Testis (tissue), 3 donors: Measurements from ENCODE around the gene ACADVL. TPM values are rescaled to one million over a fixed set of nuclear protein-coding genes. Genes with fewer than 3 reads are reported as not detected.

ENCODE experiments used
- DNase-seq: peaks from one replicate; pipeline ENCODE4 v3.0.0-alpha.2; 2019
- H3K27ac ChIP-seq, 2 donors: fragments of 200-600 bp; sonication (generic); one replicate each; pipeline ENCODE4 v1.5.1; 2019
- H3K27me3 ChIP-seq: fragments of 200-600 bp; sonication (generic); one replicate; pipeline ENCODE4 v1.5.1; 2019
- H3K36me3 ChIP-seq: fragments of 200-600 bp; sonication (generic); one replicate; pipeline ENCODE4 v1.5.1; 2017; ENCODE audit warnings: low read depth; ENCODE audit errors: missing control alignments
- H3K4me1 ChIP-seq: fragments of 200-600 bp; sonication (generic); one replicate; pipeline ENCODE4 v1.5.1; 2019
- H3K4me3 ChIP-seq, 2 donors: fragments of 200-600 bp; sonication (generic); one replicate each; pipeline ENCODE4 v1.5.1; 2017 to 2019
- H3K9me3 ChIP-seq: fragments of 200-600 bp; sonication (generic); one replicate; pipeline ENCODE4 v1.5.1; 2017
- CTCF ChIP-seq, 3 experiments: fragments of 450-650 bp in 2 of 3; fragments of 200-600 bp in 1 of 3; sonication (generic) in 1 of 3; IDR thresholded peaks; one replicate each; pipeline ENCODE4 v1.5.1; 2016 to 2019; ENCODE audit warnings: antibody characterized with exemption in 3 of 3, mild to moderate bottlenecking in 2 of 3, moderate library complexity in 1 of 3
- POLR2A ChIP-seq: fragments of 450-650 bp; IDR thresholded peaks from one replicate; pipeline ENCODE4 v1.6.1; 2017; ENCODE audit warnings: antibody characterized with exemption, mild to moderate bottlenecking, moderate library complexity
- WGBS, 2 donors: methylation state at CpG; one replicate each; pipeline ENCODE4 v1.1.5; 2018; 5-methylcytosine and 5-hydroxymethylcytosine counted together
- intact Hi-C: fragments of 100-400 bp; cut with DNase I; formaldehyde crosslinking; loops from one replicate; pipeline ENCODE4 v1.15.1; 2023; ENCODE audit warnings: low total_unique reads
- polyA plus RNA-seq: library from polyadenylated mRNA; stranded (reverse); fragments of 350-450 nt; fragmentation: Illumina TruSeq; extraction: RNeasy Lipid Tissue Mini Kit (QIAGEN cat#74804); gene quantifications from one replicate; pipeline ENCODE4 v1.2.3, GENCODE V29; 2014; ENCODE audit warnings: low read depth, low replicate concordance; ENCODE audit not compliant: insufficient read depth
- total RNA-seq, 2 donors: library from RNA; depleted of rRNA; stranded (reverse); fragments of >200 nt; gene quantifications; one replicate each; pipeline ENCODE4 v1.2.3, GENCODE V29; 2016

ACADVL gene
- total and polyA plus RNA-seq, 3 donors from 2014 or later, result 298 to 458 (median 334) TPM

GRCh38 chr17:7219229-7219811, 418 bp upstream of the ACADVL start:
- Histone ChIP-seq H3K27me3 (no peaks in the 10 kb centered on the region), H3K36me3 (no peaks in the 10 kb centered on the region), H3K4me1 (peaks cover 30% of the 10 kb centered on the region), H3K4me3 (peak overlapping the region; percentile 66 to 86), H3K9me3 (no peaks in the 10 kb centered on the region), H3K27ac (peak overlapping the region; percentile 84 to 89)
- DNase-seq, result no peak
- intact Hi-C loops, result no loop called here
- WGBS, 2 donors, result 15 to 19% methylated on average over 10 to 12 of the region's 12 CpGs
- TF ChIP-seq CTCF (IDR thresholded peaks at IDR 0.05) (no peak), POLR2A (no peak)

- Histone ChIP-seq H3K27ac (peak overlapping the region; percentile 84 to 89), H3K36me3 (no peaks in the 10 kb centered on the region), H3K27me3 (no peaks in the 10 kb centered on the region), H3K4me1 (peaks cover 22% of the 10 kb centered on the region), H3K4me3 (peak overlapping the region; percentile 66 to 86), H3K9me3 (no peaks in the 10 kb centered on the region)
- no peak for TF ChIP-seq CTCF (IDR thresholded peaks at IDR 0.05)
- no peak for TF ChIP-seq POLR2A
- intact Hi-C loops, result no loop called here
- peak; percentile 71 for DNase-seq
- 21 to 27% methylated on average over 9 to 11 of the region's 11 CpGs for WGBS, 2 donors
Observed at GRCh38 chr17:7220593-7221277, 997 bp downstream of the ACADVL start.

- intact Hi-C loops, result no loop called here
- Histone ChIP-seq H3K27ac (peak overlapping the region in 1 of 2 donors; percentile 84), H3K27me3 (no peaks in the 10 kb centered on the region), H3K36me3 (no peaks in the 10 kb centered on the region), H3K4me1 (peaks cover 17% of the 10 kb centered on the region), H3K9me3 (no peaks in the 10 kb centered on the region), H3K4me3 (no peak overlapping the region)
- no peak for TF ChIP-seq POLR2A
- no peak for TF ChIP-seq CTCF (IDR thresholded peaks at IDR 0.05)
- no peak for DNase-seq
- WGBS, 2 donors, result 69 to 95% methylated on average over 5 to 10 of the region's 10 CpGs
Observed at GRCh38 chr17:7221278-7222092, 1.7 kb downstream of the ACADVL start.

- H3K27me3 ChIP-seq, result no peaks in the 10 kb centered on the region
- H3K27ac ChIP-seq, result no peak overlapping the region
- 75 to 81% methylated on average over 14 to 15 of the region's 15 CpGs for WGBS, 2 donors
- no peaks in the 10 kb centered on the region for H3K9me3 ChIP-seq
- TF ChIP-seq POLR2A (no peak), CTCF (IDR thresholded peaks at IDR 0.05) (no peak)
- no peak overlapping the region for H3K4me3 ChIP-seq
- H3K4me1 ChIP-seq, result peaks cover 17% of the 10 kb centered on the region
- no peak for DNase-seq
- H3K36me3 ChIP-seq, result no peaks in the 10 kb centered on the region
- intact Hi-C loops, result no loop called here
Observed at GRCh38 chr17:7222093-7222971, 2.6 kb downstream of the ACADVL start.
